Keratinocyte (primary cell): ENCODE results near the gene FTO.

ENCODE experiments used
- EZH2 ChIP-seq: IDR thresholded peaks from one replicate; pipeline ENCODE4 v1.6.1; 2012; ENCODE audit warnings: inconsistent platforms, mild to moderate bottlenecking, low read length, moderate library complexity
- TF ChIP-seq, protein P1 (sequence below), 3 experiments: IDR thresholded peaks in 1 of 3; conservative IDR thresholded peaks in 1 of 3; optimal IDR thresholded peaks in 1 of 3; 2 replicates in 2 of 3; 3 replicates in 1 of 3; pipeline versions ENCODE3 to v1.5.1; 2011; ENCODE audit warnings: low read length in 3 of 3, mild to moderate bottlenecking in 3 of 3, moderate library complexity in 2 of 3, control low read depth in 1 of 3, inconsistent platforms in 1 of 3; ENCODE audit not compliant: insufficient read depth in 2 of 3; ENCODE audit errors: extremely low read depth in 1 of 3

DNA sequence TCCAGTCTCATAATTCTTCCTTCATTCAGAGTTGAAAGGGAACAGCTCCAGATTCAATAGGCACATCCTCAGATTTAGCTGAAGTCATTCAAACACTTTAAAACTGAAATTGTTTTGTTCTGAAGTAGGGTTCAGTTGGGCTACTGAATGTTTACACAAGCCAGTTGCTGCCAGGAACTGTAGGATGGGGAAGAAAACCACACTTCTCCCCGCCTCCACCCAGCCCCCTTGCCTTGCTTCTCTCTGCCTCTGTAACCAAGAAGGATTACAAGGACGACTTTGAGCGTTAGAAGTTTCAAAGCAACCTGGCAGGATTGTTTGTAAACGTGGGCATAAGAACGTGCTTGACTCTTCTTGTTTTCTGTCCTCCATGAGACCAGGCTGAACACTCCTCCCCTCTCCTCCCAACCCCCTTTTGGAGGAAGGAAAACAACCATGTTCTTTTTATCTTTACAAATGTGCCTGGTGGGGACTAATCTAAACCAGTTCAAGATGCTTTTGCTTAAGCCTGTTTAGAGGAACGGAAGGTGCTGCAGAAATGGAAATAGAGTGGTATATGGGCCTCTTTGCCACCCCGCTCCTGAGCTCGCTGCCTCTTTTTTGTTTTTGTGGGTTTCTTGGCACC is 287.9 kb downstream of the FTO start:
- TF ChIP-seq, protein P1, sequence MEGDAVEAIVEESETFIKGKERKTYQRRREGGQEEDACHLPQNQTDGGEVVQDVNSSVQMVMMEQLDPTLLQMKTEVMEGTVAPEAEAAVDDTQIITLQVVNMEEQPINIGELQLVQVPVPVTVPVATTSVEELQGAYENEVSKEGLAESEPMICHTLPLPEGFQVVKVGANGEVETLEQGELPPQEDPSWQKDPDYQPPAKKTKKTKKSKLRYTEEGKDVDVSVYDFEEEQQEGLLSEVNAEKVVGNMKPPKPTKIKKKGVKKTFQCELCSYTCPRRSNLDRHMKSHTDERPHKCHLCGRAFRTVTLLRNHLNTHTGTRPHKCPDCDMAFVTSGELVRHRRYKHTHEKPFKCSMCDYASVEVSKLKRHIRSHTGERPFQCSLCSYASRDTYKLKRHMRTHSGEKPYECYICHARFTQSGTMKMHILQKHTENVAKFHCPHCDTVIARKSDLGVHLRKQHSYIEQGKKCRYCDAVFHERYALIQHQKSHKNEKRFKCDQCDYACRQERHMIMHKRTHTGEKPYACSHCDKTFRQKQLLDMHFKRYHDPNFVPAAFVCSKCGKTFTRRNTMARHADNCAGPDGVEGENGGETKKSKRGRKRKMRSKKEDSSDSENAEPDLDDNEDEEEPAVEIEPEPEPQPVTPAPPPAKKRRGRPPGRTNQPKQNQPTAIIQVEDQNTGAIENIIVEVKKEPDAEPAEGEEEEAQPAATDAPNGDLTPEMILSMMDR (optimal IDR thresholded peaks at IDR 0.05 in 1 of 3, IDR thresholded peaks at IDR 0.05 in 1 of 3, conservative IDR thresholded peaks at IDR 0.05 in 1 of 3; ENCODE audit: extremely low read depth in 1 of 3, insufficient read depth in 2 of 3, low read length in 3 of 3): no peak
- TF ChIP-seq EZH2: no peak
